Muscle layer of duodenum (tissue), 2 donors: ENCODE results near the gene ITSN1.

Source experiments
- H3K27ac ChIP-seq: one replicate; pipeline ENCODE4 v1.7.0; 2013; ENCODE audit warnings: mild to moderate bottlenecking, low read length
- H3K27me3 ChIP-seq: one replicate; pipeline ENCODE4 v1.7.0; 2013; ENCODE audit warnings: low read depth, mild to moderate bottlenecking, control low read depth, low read length
- H3K36me3 ChIP-seq, 2 donors: one replicate each; pipeline ENCODE4 v1.7.0; 2013; ENCODE audit warnings: low read length in 2 of 2, control low read depth in 1 of 2, mild to moderate bottlenecking in 1 of 2; ENCODE audit not compliant: insufficient read depth in 2 of 2, control insufficient read depth in 1 of 2
- H3K4me1 ChIP-seq, 2 donors: one replicate each; pipeline ENCODE4 v1.7.0; 2013; ENCODE audit warnings: low read length in 2 of 2, mild to moderate bottlenecking in 2 of 2, control low read depth in 1 of 2, moderate library complexity in 1 of 2; ENCODE audit not compliant: insufficient read depth in 2 of 2, control insufficient read depth in 1 of 2
- H3K4me3 ChIP-seq, 2 donors: one replicate each; pipeline ENCODE4 v1.7.0; 2013; ENCODE audit warnings: low read length in 2 of 2, low read depth in 1 of 2, mild to moderate bottlenecking in 1 of 2
- H3K9me3 ChIP-seq, 2 donors: one replicate each; pipeline ENCODE4 v1.7.0; 2013; ENCODE audit warnings: low read length in 2 of 2, control low read depth in 1 of 2, mild to moderate bottlenecking in 1 of 2; ENCODE audit not compliant: control insufficient read depth in 1 of 2
- donor health status: healthy.

The ITSN1 gene

DNA sequence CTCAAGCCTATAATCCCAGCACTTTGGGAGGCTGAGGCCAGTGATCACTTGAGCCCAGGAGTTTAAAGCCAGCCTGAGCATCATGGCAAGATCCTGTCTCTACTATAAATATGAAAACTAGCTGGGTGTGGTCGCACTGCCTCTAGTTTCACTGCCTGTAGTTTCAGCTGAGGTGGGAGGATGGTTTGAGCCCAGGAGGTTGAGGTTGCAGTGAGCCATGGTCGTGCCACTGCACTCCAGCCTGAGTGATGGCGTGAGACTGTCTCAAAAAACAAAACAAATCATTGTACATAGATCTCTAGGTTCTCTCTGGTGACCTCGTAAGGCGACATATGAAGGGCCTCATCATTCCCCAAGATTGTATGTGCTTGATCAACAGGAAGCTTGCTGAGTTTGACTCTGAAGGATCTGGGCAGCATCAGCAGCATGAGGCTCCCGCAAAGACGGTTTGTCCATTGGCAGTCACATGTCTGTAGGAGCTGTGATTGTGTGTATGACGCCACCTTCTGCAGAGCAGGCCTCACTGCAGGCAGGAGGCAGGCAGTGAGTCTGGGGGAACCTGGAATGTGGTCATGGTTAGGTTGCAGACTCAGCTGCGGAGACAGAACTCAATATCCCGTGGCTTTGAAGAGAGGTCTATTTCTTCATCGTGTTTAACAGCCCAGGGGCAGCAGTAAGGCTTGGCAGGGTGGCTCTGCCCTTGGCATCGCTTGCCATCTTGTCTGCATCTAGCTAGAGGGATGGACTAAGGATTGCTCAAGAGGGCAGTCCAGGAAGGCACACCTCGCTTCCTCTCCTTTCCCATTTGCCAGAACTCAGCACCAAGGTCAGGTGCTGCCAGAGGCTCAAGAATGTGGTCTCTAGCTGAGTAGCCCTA is 259.3 kb downstream of the ITSN1 start:
- no peaks in the 10 kb centered on the region for H3K9me3 ChIP-seq
- peaks cover 38 to 51% of the 10 kb centered on the region in 2 donors for H3K36me3 ChIP-seq
- H3K4me3 ChIP-seq, result no peak overlapping the region
- no peaks in the 10 kb centered on the region for H3K4me1 ChIP-seq
- H3K27ac ChIP-seq, result no peak overlapping the region
- no peaks in the 10 kb centered on the region for H3K27me3 ChIP-seq

DNA sequence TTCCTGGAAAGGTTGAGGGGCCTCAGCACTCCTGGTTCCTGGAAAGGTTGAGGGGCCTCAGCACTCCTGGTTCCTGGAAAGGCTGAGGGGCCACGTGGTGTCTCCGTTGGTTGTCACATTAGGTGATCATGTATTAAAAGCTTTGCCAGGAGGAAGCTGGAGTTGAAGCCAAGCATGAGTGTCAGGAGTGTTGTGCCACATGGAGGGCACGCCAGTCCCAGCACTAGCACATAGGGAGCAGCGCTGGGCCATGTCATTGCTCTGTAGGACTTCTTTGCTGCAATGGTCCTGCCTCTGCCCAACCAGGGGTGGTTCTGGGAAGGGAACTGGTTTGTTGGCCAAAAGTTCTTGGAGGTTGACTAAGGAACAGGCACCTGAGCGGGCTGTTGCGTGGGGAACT is 260.0 kb downstream of the ITSN1 start:
- Histone ChIP-seq H3K4me1 (no peaks in the 10 kb centered on the region), H3K4me3 (no peak overlapping the region), H3K27ac (no peak overlapping the region), H3K9me3 (no peaks in the 10 kb centered on the region), H3K36me3 (peaks cover 45 to 58% of the 10 kb centered on the region in 2 donors), H3K27me3 (no peaks in the 10 kb centered on the region)

DNA sequence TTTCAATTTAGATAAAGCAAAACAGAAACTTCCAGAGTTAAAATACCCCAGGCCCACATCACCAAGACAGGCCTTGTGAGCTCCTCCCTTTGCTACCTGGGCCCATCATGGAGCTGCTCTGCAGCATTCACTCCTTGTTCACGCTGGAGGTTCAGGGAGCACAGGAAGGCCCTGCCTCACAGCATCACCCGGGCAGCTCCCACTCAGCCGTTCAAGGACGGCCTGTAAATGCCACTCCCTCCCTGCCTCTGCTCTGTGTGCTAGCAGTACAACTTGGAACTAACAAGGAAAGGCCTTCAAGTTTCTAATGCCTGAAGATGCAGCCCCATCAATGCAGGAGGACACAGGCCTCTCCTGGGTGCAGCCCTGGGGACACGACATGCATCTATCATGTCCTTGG is 261.7 kb downstream of the ITSN1 start:
- H3K27ac ChIP-seq, result no peak overlapping the region

DNA sequence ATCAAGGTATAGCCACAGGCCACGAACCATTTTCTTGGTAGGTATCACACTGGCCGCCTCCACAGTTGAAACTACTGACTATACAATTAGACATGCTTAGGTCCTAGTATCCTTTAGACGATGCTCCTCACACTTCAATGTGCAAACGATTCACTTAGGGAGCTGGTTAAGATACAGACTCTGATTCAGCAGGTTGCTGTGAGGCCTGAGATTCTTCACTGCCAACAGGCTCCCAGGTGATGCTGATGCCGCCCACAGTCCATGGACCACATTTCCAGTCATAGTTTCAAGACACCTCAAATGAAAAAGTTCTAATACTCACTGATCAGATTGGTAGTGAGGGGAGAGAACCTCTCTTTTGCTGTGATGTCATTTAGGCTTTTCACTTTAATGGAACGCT is 266.5 kb downstream of the ITSN1 start:
- H3K4me3 ChIP-seq, result no peak overlapping the region
- no peaks in the 10 kb centered on the region for H3K27me3 ChIP-seq
- H3K27ac ChIP-seq, result no peak overlapping the region
- H3K36me3 ChIP-seq, result peaks cover 63 to 78% of the 10 kb centered on the region in 2 donors
- H3K4me1 ChIP-seq, result peaks cover 0 to 4% of the 10 kb centered on the region in 2 donors
- H3K9me3 ChIP-seq, result no peaks in the 10 kb centered on the region

More for the DNA sequence above, 261.7 kb downstream of the ITSN1 start:
- Histone ChIP-seq H3K27me3 (no peaks in the 10 kb centered on the region), H3K4me1 (no peaks in the 10 kb centered on the region), H3K4me3 (no peak overlapping the region), H3K36me3 (peaks cover 59 to 75% of the 10 kb centered on the region in 2 donors), H3K9me3 (no peaks in the 10 kb centered on the region)

DNA sequence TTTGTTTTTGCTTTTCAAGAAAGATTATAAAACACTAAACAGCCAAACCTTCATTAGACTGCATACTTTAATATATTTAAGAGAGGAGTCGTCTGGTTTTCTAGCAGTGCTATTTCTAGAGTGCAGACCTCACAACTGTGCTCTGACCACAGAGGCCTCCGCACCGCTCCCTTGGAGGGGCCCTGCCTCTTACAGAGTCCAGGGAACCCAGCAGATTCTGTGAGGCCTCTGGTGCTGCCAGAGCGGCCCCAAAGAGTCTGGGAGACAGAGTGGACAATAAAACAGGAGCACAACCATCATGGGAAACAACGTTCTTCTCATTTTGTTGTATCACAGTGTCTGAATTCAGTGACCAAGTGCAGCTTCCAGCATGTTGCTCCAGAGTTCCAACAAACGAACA is 267.5 kb downstream of the ITSN1 start:
- Histone ChIP-seq H3K4me3 (no peak overlapping the region), H3K9me3 (no peaks in the 10 kb centered on the region), H3K27ac (no peak overlapping the region), H3K36me3 (peaks cover 55 to 68% of the 10 kb centered on the region in 2 donors), H3K27me3 (no peaks in the 10 kb centered on the region), H3K4me1 (peaks cover 6 to 13% of the 10 kb centered on the region in 2 donors)

DNA sequence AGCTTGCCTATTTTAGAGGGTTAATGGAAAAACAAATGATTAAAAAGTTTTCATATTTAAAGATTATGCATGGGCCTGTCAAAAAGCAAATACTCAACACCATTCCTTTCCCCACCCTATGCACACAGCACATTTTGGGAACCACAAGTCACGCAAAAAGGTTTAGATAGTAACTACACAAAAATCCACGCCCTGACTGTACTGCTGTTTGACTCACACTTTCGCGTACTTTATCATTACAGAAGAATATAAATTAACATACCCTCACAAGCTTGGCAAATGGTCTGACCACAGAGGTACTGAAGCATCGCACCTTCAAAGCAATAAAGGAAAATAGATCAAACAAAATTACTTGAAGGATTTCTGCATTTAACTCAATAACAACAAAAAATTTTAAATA is 271.9 kb downstream of the ITSN1 start:
- H3K36me3 ChIP-seq, result peaks cover 18 to 25% of the 10 kb centered on the region in 2 donors
- peak overlapping the region; percentile 94 for H3K27ac ChIP-seq
- H3K27me3 ChIP-seq, result no peaks in the 10 kb centered on the region
- H3K9me3 ChIP-seq, result no peaks in the 10 kb centered on the region
- peaks cover 7 to 23% of the 10 kb centered on the region in 2 donors for H3K4me1 ChIP-seq
- peak overlapping the region; percentile 98 to 99 for H3K4me3 ChIP-seq

DNA sequence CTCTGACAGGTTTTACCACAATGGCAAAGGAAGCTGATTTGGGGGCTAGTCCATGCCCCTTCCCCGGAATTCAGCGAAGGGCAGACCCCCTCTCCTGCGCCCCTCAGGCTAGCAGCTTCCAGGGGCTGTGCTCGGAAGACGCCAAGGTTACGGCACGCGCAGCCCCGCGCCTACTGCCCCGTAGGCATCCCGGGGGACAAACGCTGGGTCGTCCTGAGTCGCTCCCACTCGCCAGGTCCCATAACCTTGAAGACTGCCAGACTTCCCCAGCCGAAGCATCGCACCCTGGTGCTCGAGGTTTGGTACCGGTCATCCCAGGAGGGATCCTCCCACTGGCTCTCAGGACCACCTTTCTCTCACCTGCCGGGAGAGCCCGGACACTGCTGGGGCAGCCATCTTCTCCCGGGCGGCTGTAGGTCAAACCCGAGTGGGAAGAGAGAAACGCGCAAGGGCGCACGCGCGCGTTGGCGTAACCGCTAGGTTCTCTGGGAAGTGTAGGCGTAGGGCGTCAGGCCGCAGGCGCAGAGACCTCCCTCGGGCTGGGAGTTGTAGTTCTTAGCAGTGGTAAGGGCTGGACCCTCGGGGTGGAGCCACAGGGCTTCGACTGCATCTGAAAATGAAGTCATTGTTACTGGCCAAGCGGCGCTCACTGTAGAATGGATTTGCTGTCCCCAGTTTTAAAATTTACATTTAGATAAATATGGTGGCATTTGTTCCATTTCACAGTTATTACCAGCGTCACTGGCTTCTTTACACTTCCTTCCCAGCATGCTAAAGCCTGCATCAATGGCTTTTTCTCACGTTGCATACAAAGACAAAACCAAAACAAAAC is 273.3 kb downstream of the ITSN1 start, which contains the start of gene ATP5PO:
ATP5PO (minus strand) TSS at position 437 of the 832 bp plus-strand sequence; CDS start at position 396, 41 bp downstream.
- peak within 1 kb of the TSS; percentile 98 to 99 for H3K4me3 ChIP-seq
- peaks cover 8 to 13% of the 10 kb centered on the region in 2 donors for H3K36me3 ChIP-seq
- H3K9me3 ChIP-seq, result no peaks in the 10 kb centered on the region
- H3K27me3 ChIP-seq, result no peaks in the 10 kb centered on the region
- H3K4me1 ChIP-seq, result peaks cover 7 to 23% of the 10 kb centered on the region in 2 donors
- H3K27ac ChIP-seq, result peak within 1 kb of the TSS; percentile 94

DNA sequence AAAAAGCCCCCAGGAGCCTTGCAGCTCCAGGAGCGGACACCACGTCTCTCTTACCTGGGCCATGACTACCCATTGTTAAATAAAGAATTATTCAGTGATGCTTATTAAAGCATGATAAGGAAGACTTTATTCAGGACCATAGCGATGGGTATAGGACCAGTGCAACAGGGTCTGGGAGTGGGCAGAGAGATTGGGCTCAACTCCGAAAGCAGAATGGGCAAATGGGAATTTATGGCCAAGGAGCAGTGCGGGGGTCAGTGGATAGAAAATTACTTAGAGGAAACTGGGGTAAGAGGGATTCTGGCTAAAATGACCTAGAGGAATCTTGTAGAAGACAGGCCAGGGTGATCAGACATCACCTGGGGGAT is 273.9 kb downstream of the ITSN1 start:
- Histone ChIP-seq H3K9me3 (no peaks in the 10 kb centered on the region), H3K27ac (peak overlapping the region; percentile 10), H3K36me3 (peaks cover 2 to 7% of the 10 kb centered on the region in 2 donors), H3K4me1 (peaks cover 7 to 23% of the 10 kb centered on the region in 2 donors), H3K4me3 (peak overlapping the region; percentile 98 to 99), H3K27me3 (no peaks in the 10 kb centered on the region)

DNA sequence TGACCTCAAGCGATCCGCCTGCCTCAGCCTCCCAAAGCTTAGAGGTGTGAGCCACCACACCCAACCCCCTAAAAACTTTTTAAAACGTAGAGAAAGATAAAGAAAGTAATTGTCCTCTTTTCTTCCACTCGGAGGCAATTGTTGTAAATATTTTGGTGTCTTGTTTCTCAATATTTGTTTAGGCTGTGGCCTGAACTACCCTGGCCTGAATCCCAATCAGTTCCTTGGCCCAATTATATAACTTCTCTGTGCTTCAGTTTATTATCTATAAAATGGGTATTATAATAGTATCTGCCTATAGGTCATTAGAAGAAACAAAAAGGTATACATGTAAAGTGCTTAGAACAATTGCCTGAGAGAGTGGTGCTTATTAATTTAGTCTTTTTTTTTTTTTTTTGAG is 275.1 kb downstream of the ITSN1 start:
- no peak overlapping the region for H3K27ac ChIP-seq
- peaks cover 7 to 23% of the 10 kb centered on the region in 2 donors for H3K4me1 ChIP-seq
- no peaks in the 10 kb centered on the region for H3K36me3 ChIP-seq
- H3K4me3 ChIP-seq, result no peak overlapping the region
- no peaks in the 10 kb centered on the region for H3K9me3 ChIP-seq
- no peaks in the 10 kb centered on the region for H3K27me3 ChIP-seq

DNA sequence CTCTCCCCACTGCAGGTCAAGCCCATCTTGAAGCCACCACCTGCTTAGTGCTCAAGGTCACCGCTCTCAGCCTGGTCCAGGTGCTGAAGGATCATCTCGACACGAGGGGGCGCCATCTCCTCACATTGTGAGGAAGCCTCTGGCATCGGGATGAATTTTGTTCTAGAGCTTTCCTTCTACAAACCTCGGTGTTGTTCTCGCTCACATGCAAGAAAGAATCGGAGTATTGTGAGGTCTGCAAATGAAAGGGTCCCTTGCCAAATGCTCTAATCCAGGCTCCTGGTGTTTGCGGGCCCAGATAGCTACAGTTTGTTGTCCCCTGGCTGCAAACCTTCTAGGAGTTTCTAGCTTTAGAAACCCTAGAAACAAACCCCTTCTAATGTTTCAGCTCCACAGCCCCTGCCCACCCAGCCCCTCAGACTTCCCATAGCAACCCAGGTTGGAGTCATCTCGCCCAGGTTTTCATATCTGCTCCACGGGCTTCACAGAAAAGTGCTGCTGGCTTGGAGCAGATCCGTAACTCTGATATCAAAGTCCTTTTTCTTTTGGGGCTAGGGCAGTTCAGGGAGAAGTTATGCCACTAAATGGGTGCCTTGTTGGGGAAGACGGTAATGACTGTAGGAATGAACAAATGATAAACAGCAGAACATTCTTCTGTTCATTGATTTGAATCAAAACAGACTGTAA is 281.9 kb downstream of the ITSN1 start:
- H3K27me3 ChIP-seq, result no peaks in the 10 kb centered on the region
- no peaks in the 10 kb centered on the region for H3K9me3 ChIP-seq
- no peak overlapping the region for H3K27ac ChIP-seq
- H3K36me3 ChIP-seq, result no peaks in the 10 kb centered on the region
- peak overlapping the region; percentile 8 to 13 for H3K4me3 ChIP-seq
- H3K4me1 ChIP-seq, result peaks cover 0 to 10% of the 10 kb centered on the region in 2 donors

DNA sequence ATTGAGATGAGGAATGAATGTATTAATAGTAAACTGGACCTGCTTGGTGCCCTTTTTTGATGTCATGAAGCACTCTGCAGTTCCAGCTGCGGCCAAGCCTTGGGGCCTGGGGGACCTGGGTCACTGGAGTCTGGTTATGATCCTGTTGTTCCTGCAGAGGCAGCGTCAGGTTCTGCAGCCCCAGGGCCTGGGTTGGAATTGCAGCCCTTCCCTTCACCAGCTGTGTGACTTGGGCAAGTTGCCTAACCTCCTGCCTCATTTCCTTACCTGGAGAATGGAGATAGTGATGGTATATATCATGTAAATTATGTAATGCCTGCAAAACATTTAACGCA is 282.4 kb downstream of the ITSN1 start:
- peaks cover 0 to 10% of the 10 kb centered on the region in 2 donors for H3K4me1 ChIP-seq
- peak overlapping the region in 1 of 2 donors; percentile 8 for H3K4me3 ChIP-seq
- H3K27me3 ChIP-seq, result no peaks in the 10 kb centered on the region
- H3K9me3 ChIP-seq, result no peaks in the 10 kb centered on the region
- no peak overlapping the region for H3K27ac ChIP-seq
- no peaks in the 10 kb centered on the region for H3K36me3 ChIP-seq
